OCI-LY1 (cell line): Measurements from ENCODE around the gene IQSEC1.

Experiments used
- CTCF ChIP-seq: fragments of 200-600 bp; sonication (generic), shearing (Covaris generic); IDR thresholded peaks from 2 replicates; pipeline ENCODE4 v1.5.1; 2017; ENCODE audit warnings: mild to moderate bottlenecking, antibody characterized with exemption, low read length, moderate library complexity, mixed read lengths
- EZH2 ChIP-seq: fragments of 200-600 bp; sonication (generic), shearing (Covaris generic); IDR thresholded peaks from 2 replicates; pipeline ENCODE4 v1.8.0; 2017; ENCODE audit warnings: borderline replicate concordance, mixed run types, mild to moderate bottlenecking, antibody characterized with exemption, low read length, moderate library complexity, mixed read lengths

- TF ChIP-seq EZH2: no peak
- no peak for TF ChIP-seq CTCF
These were observed 63.3 kb downstream of the IQSEC1 start for GRCh38 chr3:13009946-13010315.
